Measurements from ENCODE around the gene STK32B.

DNA sequence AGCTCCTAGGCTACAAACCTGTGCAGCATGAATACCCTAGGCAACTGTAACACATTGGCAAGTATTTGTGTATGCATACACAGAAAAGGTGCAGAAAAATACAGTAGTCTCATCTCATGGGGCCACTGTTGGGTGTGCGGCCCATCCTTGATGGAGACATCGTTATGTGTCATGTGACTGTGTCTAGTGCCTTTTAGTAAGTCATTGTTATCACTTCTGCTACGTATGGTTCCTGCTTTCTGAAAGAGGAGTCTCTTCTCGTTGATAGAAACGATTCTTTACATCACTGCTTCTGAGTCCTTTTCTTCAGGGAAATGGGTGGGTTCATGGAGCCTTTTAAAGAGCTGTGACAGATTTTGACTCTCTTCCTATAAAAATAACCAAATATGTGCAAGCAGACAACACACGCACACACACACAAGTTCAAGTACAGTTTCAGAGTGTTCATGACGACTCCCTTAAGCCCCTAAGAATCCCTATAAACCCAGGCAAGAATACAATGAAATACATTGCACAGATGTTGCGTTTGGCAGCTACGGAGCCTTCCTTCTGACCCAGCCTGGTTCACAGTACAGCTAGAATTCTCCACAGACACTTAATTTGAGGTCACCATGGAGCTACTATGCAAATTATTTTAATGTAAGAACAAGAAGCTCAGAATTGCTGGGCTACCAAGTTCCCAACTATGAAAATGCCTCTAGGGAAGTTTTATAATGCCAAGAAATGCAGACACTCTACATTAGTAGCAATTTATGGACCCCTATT, 10.2 kb upstream of the STK32B start:
- TF ChIP-seq, protein P1, sequence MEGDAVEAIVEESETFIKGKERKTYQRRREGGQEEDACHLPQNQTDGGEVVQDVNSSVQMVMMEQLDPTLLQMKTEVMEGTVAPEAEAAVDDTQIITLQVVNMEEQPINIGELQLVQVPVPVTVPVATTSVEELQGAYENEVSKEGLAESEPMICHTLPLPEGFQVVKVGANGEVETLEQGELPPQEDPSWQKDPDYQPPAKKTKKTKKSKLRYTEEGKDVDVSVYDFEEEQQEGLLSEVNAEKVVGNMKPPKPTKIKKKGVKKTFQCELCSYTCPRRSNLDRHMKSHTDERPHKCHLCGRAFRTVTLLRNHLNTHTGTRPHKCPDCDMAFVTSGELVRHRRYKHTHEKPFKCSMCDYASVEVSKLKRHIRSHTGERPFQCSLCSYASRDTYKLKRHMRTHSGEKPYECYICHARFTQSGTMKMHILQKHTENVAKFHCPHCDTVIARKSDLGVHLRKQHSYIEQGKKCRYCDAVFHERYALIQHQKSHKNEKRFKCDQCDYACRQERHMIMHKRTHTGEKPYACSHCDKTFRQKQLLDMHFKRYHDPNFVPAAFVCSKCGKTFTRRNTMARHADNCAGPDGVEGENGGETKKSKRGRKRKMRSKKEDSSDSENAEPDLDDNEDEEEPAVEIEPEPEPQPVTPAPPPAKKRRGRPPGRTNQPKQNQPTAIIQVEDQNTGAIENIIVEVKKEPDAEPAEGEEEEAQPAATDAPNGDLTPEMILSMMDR (IDR thresholded peaks at IDR 0.05): no peak
- TF ChIP-seq POLR2A (IDR thresholded peaks at IDR 0.05): no peak
- no peak for TF ChIP-seq POLR2AphosphoS5 (IDR thresholded peaks at IDR 0.05)
